HG02943 (cell line): ENCODE data around the gene FBXL7.

Experiments used
- ATAC-seq: cut with Tn5 transposase; IDR thresholded peaks from one replicate; pipeline ENCODE4 v1.9.1; 2021; ENCODE audit warnings: mild to moderate bottlenecking, low read depth, moderate library complexity; ENCODE audit not compliant: unreplicated experiment

FBXL7 gene

GRCh38 chr5:15501091-15501791, 1.3 kb downstream of the FBXL7 start:
- no peak for ATAC-seq

DNA sequence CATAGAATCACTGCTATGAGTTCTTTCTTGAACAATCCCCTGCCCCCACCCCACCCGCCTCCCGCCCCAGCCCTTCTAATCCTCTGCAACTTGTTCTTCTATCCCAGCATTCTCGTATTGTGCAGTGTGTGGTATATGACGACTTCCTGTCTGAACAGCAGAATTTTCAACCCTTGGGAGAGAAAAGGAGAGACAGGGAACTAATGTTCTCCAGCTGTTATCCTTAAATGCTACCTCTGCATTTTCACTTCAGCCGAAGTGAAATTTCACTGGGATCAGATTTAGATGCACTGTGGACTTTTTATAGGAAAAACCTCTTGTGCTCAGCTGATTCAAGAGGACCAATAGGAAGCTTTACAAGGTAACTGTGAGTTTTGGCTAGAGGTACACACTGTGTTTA, 2.2 kb downstream of the FBXL7 start:
- no peak for ATAC-seq

GRCh38 chr5:15506146-15506545, 6.2 kb downstream of the FBXL7 start:
- no peak for ATAC-seq

- ATAC-seq = no peak
Measured at GRCh38 chr5:15506897-15507296, 6.9 kb downstream of the FBXL7 start.

DNA sequence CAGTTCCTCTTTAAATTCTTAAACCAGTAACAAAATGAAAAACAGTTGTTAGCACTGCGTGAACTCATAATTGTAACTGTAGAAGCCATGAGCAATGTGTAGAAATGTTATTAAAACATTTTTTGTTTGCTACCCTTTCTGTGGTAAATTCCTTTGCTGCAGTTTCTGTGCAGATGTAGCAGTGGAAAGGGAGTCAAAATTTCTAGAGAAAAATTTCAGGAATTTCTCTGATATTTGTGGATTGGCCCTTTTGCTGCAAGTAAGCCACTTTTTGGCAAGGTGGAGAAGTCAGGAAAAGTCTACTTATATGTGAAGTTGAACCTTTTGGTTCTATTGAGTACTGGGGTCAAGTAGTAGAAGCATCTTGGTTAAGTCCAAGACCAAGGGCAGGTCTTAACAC, 10.1 kb downstream of the FBXL7 start:
- no peak for ATAC-seq

- ATAC-seq = no peak
Measured at GRCh38 chr5:15510831-15511230, 10.9 kb downstream of the FBXL7 start.

GRCh38 chr5:15513431-15513830, 13.5 kb downstream of the FBXL7 start:
- no peak for ATAC-seq

- ATAC-seq = no peak
Measured at GRCh38 chr5:15513911-15514310, 13.9 kb downstream of the FBXL7 start.

- ATAC-seq = no peak
Measured at GRCh38 chr5:15515229-15515628, 15.2 kb downstream of the FBXL7 start.

DNA sequence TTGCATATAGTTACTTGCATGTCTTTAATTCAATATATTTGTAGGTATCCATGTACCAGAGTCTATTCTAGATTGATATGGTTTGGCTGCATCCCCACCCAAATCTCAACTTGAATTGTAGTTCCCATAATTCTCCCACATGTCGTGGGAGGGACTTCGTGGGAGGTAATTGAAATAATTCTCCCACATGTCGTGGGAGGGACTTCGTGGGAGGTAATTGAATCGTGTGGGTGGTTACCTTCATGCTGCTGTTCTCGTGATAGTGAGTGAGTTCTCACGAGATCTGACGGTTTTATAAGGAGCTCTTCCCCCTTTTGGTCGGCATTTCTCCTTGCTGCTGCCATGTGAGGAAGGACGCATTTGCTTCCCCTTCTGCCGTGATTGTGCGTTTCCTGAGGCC, 16.5 kb downstream of the FBXL7 start:
- no peak for ATAC-seq

- ATAC-seq = no peak
Measured at GRCh38 chr5:15518786-15519185, 18.8 kb downstream of the FBXL7 start.

DNA sequence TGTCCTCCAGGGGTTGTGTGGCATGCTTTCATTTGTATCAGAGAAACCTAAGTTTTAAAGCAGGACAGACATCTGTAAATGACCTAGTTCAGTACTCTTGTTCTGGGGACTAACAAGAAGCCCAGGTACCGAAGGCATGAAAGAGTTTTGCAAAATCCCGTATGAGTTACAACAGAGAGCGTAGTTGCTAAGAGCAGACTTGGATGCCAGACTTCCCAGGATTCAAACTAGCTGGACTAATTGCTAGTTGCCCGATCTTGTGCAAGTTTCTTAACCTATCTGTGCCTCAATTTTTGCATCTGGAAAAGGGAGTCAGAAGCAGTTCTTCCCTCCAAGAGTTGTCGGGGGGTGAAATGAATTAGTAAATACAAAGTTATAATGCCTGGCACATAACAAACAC, 20.9 kb downstream of the FBXL7 start:
- ATAC-seq = no peak

DNA sequence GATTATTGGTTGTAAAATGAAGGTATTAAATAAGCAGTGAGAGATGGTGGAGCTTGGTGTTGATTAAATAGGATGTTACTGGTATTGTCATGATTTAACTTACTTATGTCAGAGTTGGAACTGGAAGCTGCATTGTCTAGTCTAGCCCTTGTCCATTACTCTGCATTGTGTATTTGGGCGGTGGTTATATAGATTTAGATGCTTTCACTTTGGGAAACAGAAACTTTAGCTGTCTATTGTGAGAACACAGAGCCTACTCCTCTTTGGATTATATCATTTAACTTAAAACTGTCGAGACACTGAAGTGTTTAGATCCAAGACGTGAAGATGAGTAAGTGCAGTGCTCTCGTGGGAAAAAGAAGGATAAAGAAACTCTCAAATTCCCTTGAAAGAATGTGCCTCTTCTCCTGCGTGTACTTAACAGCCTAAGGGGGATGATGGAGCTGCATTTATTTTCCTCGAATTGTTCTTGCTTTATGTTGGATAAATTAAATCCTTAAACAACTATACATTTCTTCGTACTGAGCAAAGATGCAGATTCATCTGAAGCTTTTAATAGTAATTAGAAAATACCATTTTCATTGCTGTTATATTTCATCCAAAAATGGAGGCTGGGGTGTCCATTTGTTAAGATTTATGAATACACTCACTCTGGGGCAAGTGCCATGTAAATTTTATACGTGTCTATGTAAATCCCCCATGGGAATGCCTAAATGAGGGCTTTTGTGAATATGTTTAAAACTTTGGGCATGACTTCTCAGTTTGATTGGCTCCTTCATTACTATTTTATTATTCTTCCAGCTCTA, 21.6 kb downstream of the FBXL7 start:
- ATAC-seq = no peak

DNA sequence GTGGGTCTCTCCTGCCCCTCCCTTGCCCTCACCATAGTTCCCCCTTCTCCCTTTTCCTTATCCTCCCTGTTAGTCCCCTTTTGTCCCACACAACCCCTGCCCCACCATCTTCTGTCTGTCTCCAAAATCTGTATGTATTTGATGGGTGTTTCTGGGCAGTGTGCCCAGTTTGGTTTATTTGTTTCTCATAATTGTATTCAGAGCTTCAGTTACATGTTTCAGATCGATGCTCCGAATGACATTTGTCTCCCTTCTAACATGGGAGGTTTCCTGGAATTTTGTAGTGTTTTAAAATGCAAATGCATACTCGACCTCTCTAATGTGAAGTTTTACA, 22.2 kb downstream of the FBXL7 start:
- ATAC-seq = no peak

GRCh38 chr5:15524712-15525111, 24.7 kb downstream of the FBXL7 start:
- no peak for ATAC-seq

GRCh38 chr5:15525703-15526275, 25.8 kb downstream of the FBXL7 start:
- no peak for ATAC-seq

GRCh38 chr5:15526413-15526812, 26.4 kb downstream of the FBXL7 start:
- no peak for ATAC-seq

GRCh38 chr5:15528476-15528875, 28.5 kb downstream of the FBXL7 start:
- no peak for ATAC-seq

DNA sequence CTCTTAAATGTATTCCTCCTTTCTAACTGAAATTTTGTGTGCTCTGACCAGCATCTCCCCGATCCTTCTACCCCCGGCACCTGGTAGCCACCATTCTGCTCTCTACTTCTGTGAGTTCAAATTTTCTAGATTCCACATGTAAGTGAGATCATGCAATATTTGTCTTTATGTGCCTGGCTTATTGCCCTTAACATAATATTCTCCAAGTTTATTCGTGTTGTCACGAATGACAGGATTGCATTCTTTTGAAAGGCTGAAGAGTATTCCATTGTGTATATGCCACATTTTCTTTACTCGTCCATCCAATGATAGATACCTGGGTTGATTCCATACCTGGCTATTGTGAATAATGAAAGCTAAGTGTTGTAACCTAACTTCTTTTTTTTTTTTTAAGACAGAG, 29.0 kb downstream of the FBXL7 start:
- ATAC-seq = no peak

DNA sequence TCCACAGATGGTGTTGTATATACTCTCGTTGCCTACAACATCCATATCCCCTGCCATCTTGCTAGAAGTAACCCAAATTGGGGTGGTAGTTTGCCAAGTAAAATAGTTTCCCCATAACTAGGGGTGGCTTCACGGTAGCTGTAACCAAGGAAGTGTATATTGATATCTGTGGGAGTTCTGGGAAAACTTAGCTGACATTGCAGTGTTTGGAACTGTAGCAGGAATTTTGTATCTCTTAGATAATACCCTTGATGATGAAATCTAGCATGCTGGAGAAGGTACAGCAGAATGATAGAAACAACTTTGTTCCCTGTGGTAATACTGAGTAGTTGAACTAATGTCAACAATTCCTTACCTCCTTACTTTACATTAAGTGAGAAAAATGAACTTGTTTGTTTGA, 29.8 kb downstream of the FBXL7 start:
- ATAC-seq = no peak

DNA sequence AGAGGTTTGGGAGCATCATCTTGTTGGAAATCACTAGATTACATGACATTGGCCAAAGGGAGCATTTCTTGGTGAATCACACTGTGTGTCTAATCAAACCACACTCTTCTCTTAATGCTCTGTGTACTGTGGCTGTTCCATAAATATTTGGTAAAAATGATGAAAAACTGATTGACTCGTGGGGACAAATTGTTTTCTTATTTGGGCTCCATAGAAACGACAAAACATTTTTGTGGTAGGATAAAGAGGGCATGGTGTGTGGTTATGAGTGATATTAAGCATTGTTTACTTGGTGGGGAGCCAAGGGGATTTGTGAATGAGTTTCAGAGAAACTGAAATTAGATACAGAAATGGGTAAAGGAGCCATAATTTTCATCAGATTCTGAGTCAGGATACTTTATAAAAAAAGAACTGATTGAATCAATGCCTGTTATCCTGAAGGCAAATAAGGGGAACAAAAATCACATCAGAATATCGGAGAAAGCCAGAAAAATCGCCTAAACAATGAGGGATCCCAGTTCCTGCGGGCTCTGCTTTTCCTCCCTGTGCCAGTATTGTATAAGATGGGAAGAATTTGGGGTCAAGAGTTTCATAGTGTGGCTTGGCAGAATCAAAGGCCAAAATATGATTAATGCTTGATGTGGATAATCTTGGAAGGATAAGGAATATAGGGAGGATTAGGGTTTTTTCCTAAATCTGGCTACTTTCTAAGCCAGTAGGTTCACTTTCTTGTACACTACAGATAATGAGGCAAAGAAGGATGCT, 33.3 kb downstream of the FBXL7 start:
- no peak for ATAC-seq
